GM21825 (cell line): Measurements from ENCODE around the gene MYL5.
"Not testable (repeated sequence)": the region's sequence is repeated elsewhere in the genome, so short reads cannot be mapped to it uniquely, and the experiment has no call there.

Experiments used
- ATAC-seq: cut with Tn5 transposase; IDR thresholded peaks from one replicate; pipeline ENCODE4 v1.9.1; 2021; ENCODE audit warnings: mild to moderate bottlenecking, moderate library complexity; ENCODE audit not compliant: unreplicated experiment

The MYL5 gene

GRCh38 chr4:722851-723360, 48.6 kb downstream of the MYL5 start:
- ATAC-seq = no peak

DNA sequence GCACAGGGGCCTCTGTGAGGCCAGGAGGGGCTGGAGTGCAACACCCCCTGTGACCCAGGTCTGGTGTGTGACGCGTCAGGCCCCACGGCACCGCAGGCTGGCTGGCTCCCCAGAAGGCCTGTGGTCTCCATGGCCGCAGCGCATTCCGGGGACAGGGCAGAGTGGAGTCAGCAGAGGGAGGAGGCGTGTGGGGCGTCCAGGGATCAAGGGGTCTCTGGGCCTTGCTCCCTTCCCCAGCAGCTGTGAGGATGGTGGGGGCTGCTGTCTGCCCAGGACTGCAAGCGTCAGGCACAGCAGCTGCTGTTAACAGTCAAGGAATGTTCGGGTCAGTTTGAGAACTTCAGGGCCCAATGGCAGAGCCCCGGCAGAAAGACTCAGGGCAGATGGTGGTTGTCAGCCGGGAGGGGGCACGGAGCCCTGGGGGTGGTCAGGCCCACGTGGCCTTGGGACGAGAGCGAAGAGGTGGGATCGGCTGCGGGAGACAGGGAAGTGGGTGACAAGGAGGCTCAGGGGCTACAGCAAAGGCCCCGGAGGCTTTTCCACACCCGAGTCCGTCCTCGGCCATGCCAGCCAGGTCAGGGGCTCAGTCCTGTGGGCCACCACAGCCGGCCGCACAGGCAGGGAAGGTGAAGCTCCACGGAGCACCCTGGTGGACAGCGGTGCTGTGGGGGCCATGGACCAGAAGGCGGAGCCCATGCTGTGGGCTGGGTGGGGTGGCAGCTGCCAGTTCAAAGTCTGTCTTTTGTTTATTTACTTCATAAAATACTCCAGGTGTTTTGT, 49.6 kb downstream of the MYL5 start:
- ATAC-seq = no peak

GRCh38 chr4:725391-726234, 51.3 kb downstream of the MYL5 start:
- ATAC-seq = no peak

GRCh38 chr4:726235-726787, 52.0 kb downstream of the MYL5 start:
- ATAC-seq = no peak

DNA sequence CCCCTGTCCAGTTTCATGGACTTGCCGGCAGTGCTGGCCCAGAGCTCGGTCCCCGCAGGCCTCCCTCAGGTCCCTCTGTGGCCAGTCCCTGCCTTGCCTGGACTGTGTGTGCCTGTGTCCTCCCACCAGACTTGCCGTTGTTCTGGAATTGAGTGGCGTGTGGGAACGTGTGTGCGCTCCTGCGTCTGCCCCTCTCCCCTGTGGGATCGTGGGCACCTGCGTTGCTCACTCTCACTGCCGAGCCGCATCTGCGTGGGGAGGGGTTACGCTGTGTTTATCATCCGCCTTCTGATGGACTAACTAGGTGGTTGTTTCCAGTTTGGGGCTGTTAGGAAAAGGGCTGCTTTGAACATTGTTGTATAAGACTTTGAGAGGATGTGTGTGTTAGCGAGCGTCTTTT, 52.5 kb downstream of the MYL5 start:
- no peak for ATAC-seq

DNA sequence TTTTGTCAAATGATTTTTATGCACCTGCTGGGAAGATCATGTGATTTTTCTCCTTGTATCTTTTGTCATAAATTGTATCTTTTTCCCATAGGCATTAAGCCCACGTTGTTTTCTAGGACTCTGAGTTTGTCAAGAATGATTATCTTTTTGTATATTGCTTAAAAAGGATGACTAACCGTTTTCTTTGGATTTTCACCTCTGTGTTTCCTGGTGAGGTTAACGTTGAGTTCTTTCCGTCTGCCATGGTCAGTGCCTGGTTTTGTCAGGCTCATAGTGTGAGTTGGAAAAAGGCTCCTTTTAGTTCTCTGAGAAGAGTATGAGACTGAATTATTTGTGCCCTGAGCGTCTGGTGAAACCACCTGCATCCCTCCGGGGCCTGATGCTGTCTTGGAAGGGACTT, 53.2 kb downstream of the MYL5 start:
- ATAC-seq = no peak

DNA sequence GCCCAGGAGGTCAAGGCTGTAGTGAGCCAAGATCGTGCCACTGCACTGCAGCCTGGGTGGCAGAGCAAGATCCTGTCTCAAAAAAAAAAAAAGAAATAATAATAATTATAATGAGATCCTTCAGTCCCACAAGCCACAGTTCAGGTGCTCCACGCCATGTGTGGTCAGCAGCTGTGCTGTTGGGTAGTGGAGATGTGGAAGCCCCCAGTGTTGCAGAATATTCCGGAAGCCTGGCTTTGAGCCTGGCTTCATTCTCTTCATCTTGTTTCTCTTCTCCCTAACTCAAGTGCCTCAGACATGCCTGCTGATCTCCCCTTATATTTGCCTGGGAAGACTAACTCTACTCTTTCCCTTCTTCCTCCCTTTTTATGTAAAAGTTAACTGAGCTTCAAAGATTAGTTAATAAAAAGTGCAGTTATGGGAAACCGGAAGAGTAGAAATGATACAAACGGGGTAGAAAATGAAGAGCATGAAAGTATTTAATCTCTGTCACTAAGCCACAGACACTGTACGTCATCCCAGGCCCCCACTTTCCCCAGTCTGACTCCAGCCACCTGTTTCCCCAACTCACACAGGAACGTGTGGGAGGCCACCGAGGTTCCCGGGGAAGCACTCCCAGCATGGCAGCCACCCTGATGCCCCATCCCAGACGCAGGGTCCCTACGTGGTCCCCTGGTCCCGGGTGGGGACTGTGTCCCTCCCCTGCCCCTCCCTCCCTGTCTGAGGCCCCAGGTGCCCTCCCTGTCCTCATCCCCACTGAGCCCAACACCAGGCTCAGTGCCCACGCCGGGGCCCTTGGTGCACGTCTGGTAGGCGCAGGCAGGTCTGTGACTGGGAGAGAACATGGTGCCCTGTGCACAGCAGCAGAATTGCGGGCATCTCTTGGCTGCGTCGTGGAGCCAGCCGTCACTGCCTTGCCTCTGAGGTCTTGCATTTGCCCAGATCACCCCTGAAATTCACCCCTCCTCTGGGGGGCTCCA, 55.3 kb downstream of the MYL5 start:
- no peak for ATAC-seq

GRCh38 chr4:730511-730910, 56.2 kb downstream of the MYL5 start:
- ATAC-seq = no peak

DNA sequence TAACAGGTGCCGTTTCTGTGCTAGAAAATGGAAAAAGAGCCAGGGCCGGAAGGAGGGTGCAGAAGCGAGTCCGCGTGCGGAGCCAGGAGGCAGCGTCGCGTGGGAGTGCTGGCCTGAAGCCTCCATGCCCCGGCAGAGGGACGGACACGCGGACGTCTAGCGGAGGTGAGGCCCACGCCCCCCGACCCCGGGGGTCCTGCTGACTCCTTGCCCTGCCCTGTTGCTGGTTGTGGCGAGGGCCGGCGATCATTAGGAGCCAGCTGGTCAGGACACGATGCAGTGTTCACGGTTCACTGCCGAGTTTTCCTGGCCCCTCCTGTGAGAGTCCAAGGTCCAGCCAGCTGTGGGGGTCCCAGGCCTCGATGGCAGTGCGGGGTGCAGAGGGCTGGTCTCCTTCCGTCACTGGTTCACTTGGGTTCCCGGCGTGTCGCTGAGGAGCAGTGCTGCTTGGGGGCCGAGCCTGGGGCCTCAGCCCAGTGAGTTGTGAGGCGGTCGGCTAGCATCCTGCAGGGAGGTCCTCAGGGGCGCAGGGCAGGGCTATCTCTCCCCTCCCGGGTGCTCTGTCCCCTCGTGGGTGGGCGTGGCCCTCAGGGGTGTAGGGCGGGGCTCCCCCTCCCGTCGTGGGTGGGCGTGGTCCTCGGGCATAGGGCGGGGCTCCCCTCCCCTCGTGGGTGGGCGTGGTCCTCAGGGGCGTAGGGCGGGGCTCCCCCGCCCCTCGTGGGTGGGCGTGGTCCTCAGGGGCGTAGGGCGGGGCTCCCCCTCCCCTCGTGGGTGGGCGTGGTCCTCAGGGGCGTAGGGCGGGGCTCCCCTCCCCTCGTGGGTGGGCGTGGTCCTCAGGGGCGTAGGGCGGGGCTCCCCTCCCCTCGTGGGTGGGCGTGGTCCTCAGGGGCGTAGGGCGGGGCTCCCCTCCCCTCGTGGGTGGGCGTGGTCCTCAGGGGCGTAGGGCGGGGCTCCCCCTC, 56.9 kb downstream of the MYL5 start:
- not testable (repeated sequence) for ATAC-seq
